Heart left ventricle (tissue), 16 donors: ENCODE measurements around the gene CD22. TPM values are rescaled to one million over a fixed set of nuclear protein-coding genes. Genes with fewer than 3 reads are reported as not detected.

ENCODE experiments used
- ATAC-seq, 4 donors: fragments of 200-7000 bp; cut with Tn5 transposase; one replicate each; pipeline ENCODE4 v1.9.1; 2020 to 2022; ENCODE audit warnings: moderate library complexity in 4 of 4, mild to moderate bottlenecking in 3 of 4, moderate number of reproducible peaks in 1 of 4
- DNase-seq, 5 donors: peaks; one replicate each; pipeline ENCODE4 v3.0.0-alpha.2; 2020
- H3K27ac ChIP-seq, 12 donors: fragments of 200-600 bp; sonication (generic) in 4 of 12; one replicate each; pipeline versions ENCODE4 v1.5.0 to v1.8.0; 2016 to 2022; ENCODE audit warnings: mild to moderate bottlenecking in 2 of 12
- H3K27me3 ChIP-seq, 9 donors: fragments of 200-600 bp; sonication (generic) in 2 of 9; one replicate each; pipeline versions ENCODE4 v1.5.1 to v1.8.0; 2016 to 2022; ENCODE audit warnings: mild to moderate bottlenecking in 3 of 9
- H3K36me3 ChIP-seq, 9 donors: fragments of 200-600 bp; sonication (generic) in 2 of 9; one replicate each; pipeline versions ENCODE4 v1.5.0 to v1.8.0; 2018 to 2022; ENCODE audit warnings: mild to moderate bottlenecking in 2 of 9
- H3K4me1 ChIP-seq, 12 donors: fragments of 200-600 bp; sonication (generic) in 4 of 12; one replicate each; pipeline versions ENCODE4 v1.5.0 to v1.8.0; 2016 to 2022; ENCODE audit warnings: mild to moderate bottlenecking in 3 of 12
- H3K4me3 ChIP-seq, 12 donors: fragments of 200-600 bp; sonication (generic) in 4 of 12; one replicate each; pipeline versions ENCODE4 v1.5.0 to v1.8.0; 2017 to 2022; ENCODE audit warnings: mild to moderate bottlenecking in 9 of 12, moderate library complexity in 4 of 12
- H3K9me3 ChIP-seq, 12 donors: fragments of 200-600 bp; sonication (generic) in 4 of 12; one replicate each; pipeline versions ENCODE4 v1.5.0 to v1.8.0; 2016 to 2022; ENCODE audit warnings: mild to moderate bottlenecking in 1 of 12
- CTCF ChIP-seq, 12 donors: fragments of 200-600 bp; sonication (generic) in 4 of 12; IDR thresholded peaks; one replicate each; pipeline versions ENCODE4 v1.5.0 to v1.8.0; 2018 to 2022; ENCODE audit warnings: antibody characterized with exemption in 12 of 12, mild to moderate bottlenecking in 5 of 12
- POLR2A ChIP-seq, 2 donors: fragments of 450-650 bp; IDR thresholded peaks; one replicate each; pipeline ENCODE4 v1.6.1; 2017; ENCODE audit warnings: antibody characterized with exemption in 2 of 2, mild to moderate bottlenecking in 2 of 2, moderate library complexity in 2 of 2
- WGBS, 4 donors: extraction: QIAGEN DNeasy Blood & Tissue Kit in 2 of 4; methylation state at CpG; one replicate each; pipeline versions ENCODE4 v1.1.5 to v1.1.7; 2013 to 2018; 5-methylcytosine and 5-hydroxymethylcytosine counted together
- intact Hi-C, 10 donors: fragments of 100-400 bp; cut with DNase I; formaldehyde crosslinking; loops; one replicate each; pipeline versions ENCODE4 v1.11.1 to v1.14.2; 2022
- polyA plus RNA-seq, 2 donors: library from polyadenylated mRNA; stranded (reverse); fragments of 200-250 nt; gene quantifications; one replicate each; pipeline ENCODE4 v1.2.3, GENCODE V29; 2013
- total RNA-seq, 9 donors: library from RNA; depleted of rRNA in 2 of 9; stranded (reverse); fragments of >200 nt in 2 of 9; fragmentation: NEBNext Ultra II Directional in 3 of 9; extraction: Animal tissue kit (Norgen Biotek cat#: 25700) in 3 of 9; gene quantifications; one replicate each; pipeline versions ENCODE4 v1.1.0 to v1.2.4, GENCODE V29; 2016 to 2023
- donor health status: ischemic (EF 13 %, LVEDD 7.1; RV severe dilation, severe dysfunction).
- donor health status: healthy with polysubstance abuse.
- donor health status: DM: no; HTN: yes; CAD: no.
- donor health status: DM: no; HTN: no; CAD: no.
- donor health status: ischemic (EF 25% LVEDD 6.9; RV normal size, moderate dysfunction).
- donor health status: ischemic (EF 25% LVEDD 5.7; RV mildly dilated, moderate dysfunction).
- donor health status: healthy.
- donor health status: DM: yes; HTN: yes; CAD: no.
- donor health status: ischemic (EF 35%, LVEDD 5.7; RV mildly dilated, moderate dysfunction).
- donor health status: nonischemic (EF 11% LVEDD 7.7; RV severe dilation, severe dysfunction).
- donor health status: DM: yes; HTN: yes; CAD: no.
- donor health status: PGD.
- donor health status: ischemic (EF 29% LVEDD 5.4; RV normal size, mild dysfunction).
- donor health status: nonischemic (EF 23%, LVEDD 6.1; RV moderate dilation, normal function).

CD22 gene
- total and polyA plus RNA-seq, 11 donors, result 0.11 to 3.3 (median 1.0) TPM; not detected in 2

DNA sequence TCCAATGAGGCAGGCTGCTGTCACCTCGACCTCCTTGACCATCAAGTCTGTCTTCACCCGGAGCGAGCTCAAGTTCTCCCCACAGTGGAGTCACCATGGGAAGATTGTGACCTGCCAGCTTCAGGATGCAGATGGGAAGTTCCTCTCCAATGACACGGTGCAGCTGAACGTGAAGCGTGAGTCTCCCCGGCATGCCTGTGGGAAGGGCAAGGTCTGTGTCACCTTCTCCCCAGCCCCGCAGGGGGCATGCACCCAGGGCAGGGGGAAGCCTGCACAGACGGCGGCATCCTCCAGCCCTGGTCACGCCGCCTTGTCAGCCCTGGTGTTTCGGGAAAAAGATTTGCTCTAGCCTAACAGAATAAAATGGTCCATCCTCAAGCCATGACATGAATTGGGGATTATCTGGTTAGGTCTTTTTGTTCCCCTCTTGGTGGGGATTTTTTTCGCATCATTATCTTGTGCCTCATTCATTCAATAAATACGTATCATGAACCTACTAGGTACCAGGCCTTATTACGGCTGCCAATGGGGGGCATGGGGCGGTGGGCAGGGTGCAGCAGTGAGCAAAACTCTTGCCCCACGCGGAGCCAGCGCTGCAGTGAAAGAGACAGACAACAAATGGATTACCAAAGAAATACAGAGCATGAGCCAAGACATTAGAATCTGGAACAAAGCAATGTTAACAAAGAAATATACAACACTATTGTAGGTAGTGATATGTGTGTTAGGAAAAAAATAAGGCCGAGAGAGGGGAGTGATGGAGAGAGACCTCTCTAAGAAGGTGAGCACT lies 7.4 kb downstream of the CD22 start:
- Histone ChIP-seq H3K4me3 (no peak overlapping the region), H3K4me1 (no peaks in the 10 kb centered on the region), H3K27ac (no peak overlapping the region), H3K9me3 (no peaks in the 10 kb centered on the region), H3K36me3 (no peaks in the 10 kb centered on the region), H3K27me3 (peaks cover 0 to 27% (median 5%) of the 10 kb centered on the region in 9 donors)
- ATAC-seq (no peak), DNase-seq (peak in 1 of 5 donors; percentile 9)
- TF ChIP-seq CTCF (IDR thresholded peaks at IDR 0.05), result no peak
- TF ChIP-seq POLR2A (IDR thresholded peaks at IDR 0.05), result no peak
- 77 to 85% (median 81%) methylated on average over 21 of the region's 21 CpGs for WGBS, 4 donors
- intact Hi-C loops, result no loop called here

DNA sequence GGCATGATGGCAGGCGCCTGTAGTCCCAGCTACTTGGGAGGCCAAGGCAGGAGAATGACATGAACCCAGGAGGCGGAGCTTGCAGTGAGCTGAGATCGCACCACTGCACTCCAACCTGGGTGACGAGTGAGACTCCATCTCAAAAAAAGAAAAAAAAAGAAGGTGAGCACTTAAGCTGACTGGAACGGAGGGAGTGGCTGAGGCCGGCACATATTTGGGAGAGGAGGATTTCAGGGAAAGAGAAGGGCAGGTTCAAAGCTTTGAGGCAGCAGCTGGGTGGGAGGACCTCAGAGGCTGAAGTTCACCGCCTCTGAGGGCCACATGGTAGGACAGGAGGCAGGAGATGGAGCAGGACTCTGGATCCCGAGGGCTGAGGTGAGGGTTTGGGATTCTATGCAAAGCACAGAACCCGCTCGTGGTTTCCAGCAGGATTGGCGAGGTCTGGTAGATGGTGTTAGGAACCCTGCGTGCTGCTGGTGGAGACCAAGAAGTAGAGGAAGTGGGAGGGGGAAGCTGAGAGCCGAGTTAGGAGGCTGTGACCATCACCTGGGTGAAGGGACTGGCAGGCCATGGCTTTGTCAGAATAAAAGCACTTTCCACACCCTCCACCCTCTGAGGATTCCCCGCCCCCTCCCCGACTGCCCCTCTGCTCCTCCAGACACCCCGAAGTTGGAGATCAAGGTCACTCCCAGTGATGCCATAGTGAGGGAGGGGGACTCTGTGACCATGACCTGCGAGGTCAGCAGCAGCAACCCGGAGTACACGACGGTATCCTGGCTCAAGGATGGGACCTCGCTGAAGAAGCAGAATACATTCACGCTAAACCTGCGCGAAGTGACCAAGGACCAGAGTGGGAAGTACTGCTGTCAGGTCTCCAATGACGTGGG lies 8.4 kb downstream of the CD22 start:
- H3K27ac ChIP-seq, result no peak overlapping the region
- TF ChIP-seq CTCF (IDR thresholded peaks at IDR 0.05), result no peak
- no peak for TF ChIP-seq POLR2A (IDR thresholded peaks at IDR 0.05)
- no peaks in the 10 kb centered on the region for H3K9me3 ChIP-seq
- 79 to 86% (median 82%) methylated on average over 25 of the region's 25 CpGs for WGBS, 4 donors
- H3K27me3 ChIP-seq, result peaks cover 0 to 18% (median 3%) of the 10 kb centered on the region in 9 donors
- H3K4me3 ChIP-seq, result no peak overlapping the region
- ATAC-seq, result no peak
- no peaks in the 10 kb centered on the region for H3K4me1 ChIP-seq
- intact Hi-C loops, result no loop called here
- no peaks in the 10 kb centered on the region for H3K36me3 ChIP-seq
- peak in 1 of 5 donors; percentile 10 for DNase-seq

DNA sequence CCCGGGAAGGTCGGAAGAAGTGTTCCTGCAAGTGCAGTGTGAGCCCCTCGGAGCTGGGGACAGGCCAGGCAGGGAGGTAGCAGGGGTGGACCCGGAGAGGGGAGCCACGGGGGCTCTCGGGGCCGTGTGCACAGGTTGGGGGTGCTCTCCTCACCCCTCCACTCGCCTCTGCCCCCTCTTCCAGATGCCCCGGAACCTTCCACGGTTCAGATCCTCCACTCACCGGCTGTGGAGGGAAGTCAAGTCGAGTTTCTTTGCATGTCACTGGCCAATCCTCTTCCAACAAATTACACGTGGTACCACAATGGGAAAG lies 9.0 kb downstream of the CD22 start:
- peak in 1 of 5 donors; percentile 20 for DNase-seq

More for the DNA sequence above, 9.0 kb downstream of the CD22 start:
- Histone ChIP-seq H3K9me3 (no peaks in the 10 kb centered on the region), H3K27ac (no peak overlapping the region), H3K27me3 (peaks cover 0 to 15% (median 0%) of the 10 kb centered on the region in 9 donors), H3K4me1 (no peaks in the 10 kb centered on the region), H3K4me3 (no peak overlapping the region), H3K36me3 (no peaks in the 10 kb centered on the region)
- 77 to 89% (median 83%) methylated on average over 13 of the region's 13 CpGs for WGBS, 4 donors
- TF ChIP-seq POLR2A (IDR thresholded peaks at IDR 0.05), result no peak
- TF ChIP-seq CTCF (IDR thresholded peaks at IDR 0.05), result no peak
- intact Hi-C loops, result no loop called here
- peak in 1 of 4 donors; percentile 12 for ATAC-seq
